Activated naive CD8-positive, alpha-beta T cell treated with anti-CD3 and anti-CD28 coated beads for 36 hours (primary cell): ENCODE results near the gene PCCA. TPM values are rescaled to one million over a fixed set of nuclear protein-coding genes. Genes with fewer than 3 reads are reported as not detected.
"Not testable (repeated sequence)": the region's sequence is repeated elsewhere in the genome, so short reads cannot be mapped to it uniquely, and the experiment has no call there.

Experiments
- DNase-seq: peaks from one replicate; pipeline ENCODE4 v3.0.0; 2021
- H3K27ac Mint-ChIP-seq: one replicate; pipeline ENCODE4 v1.8.0; 2022; ENCODE audit warnings: mild to moderate bottlenecking, moderate library complexity, mixed read lengths
- H3K27me3 Mint-ChIP-seq: one replicate; pipeline ENCODE4 v1.8.0; 2022; ENCODE audit warnings: mild to moderate bottlenecking, mixed read lengths
- H3K36me3 Mint-ChIP-seq: one replicate; pipeline ENCODE4 v1.8.0; 2021; ENCODE audit warnings: mild to moderate bottlenecking, mixed read lengths
- H3K4me1 Mint-ChIP-seq: one replicate; pipeline ENCODE4 v1.8.0; 2021; ENCODE audit warnings: mixed read lengths
- H3K4me3 Mint-ChIP-seq: one replicate; pipeline ENCODE4 v1.8.0; 2022; ENCODE audit warnings: mild to moderate bottlenecking, moderate library complexity, mixed read lengths
- H3K9me3 Mint-ChIP-seq: one replicate; pipeline ENCODE4 v1.8.0; 2022; ENCODE audit warnings: mixed read lengths
- total RNA-seq, 2 experiments: library from RNA; stranded (reverse); gene quantifications; one replicate each; pipeline ENCODE4 v1.2.3, GENCODE V29; 2021

The PCCA gene
- total RNA-seq, 2 experiments from 2014 or later, result 6.9 to 8.3 TPM

GRCh38 chr13:100088273-100088643 lies 635 bp upstream of the PCCA start:
- peak overlapping the region; percentile 93 for H3K4me3 Mint-ChIP-seq
- DNase-seq, result no peak
- H3K36me3 Mint-ChIP-seq, result peaks cover 8% of the 10 kb centered on the region
- H3K27ac Mint-ChIP-seq, result peak overlapping the region; percentile 62
- no peaks in the 10 kb centered on the region for H3K27me3 Mint-ChIP-seq
- peaks cover 30% of the 10 kb centered on the region for H3K4me1 Mint-ChIP-seq
- H3K9me3 Mint-ChIP-seq, result no peaks in the 10 kb centered on the region

GRCh38 chr13:100089465-100090032 lies 656 bp downstream of the PCCA start:
- H3K27ac Mint-ChIP-seq, result peak overlapping the region; percentile 85
- peak overlapping the region; percentile 93 for H3K4me3 Mint-ChIP-seq
- H3K36me3 Mint-ChIP-seq, result peaks cover 9% of the 10 kb centered on the region
- no peaks in the 10 kb centered on the region for H3K9me3 Mint-ChIP-seq
- DNase-seq, result no peak
- peaks cover 26% of the 10 kb centered on the region for H3K4me1 Mint-ChIP-seq
- no peaks in the 10 kb centered on the region for H3K27me3 Mint-ChIP-seq

- H3K4me1 Mint-ChIP-seq, result peaks cover 31% of the 10 kb centered on the region
- H3K9me3 Mint-ChIP-seq, result no peaks in the 10 kb centered on the region
- no peak overlapping the region for H3K4me3 Mint-ChIP-seq
Measured at GRCh38 chr13:100090861-100091260, 2.0 kb downstream of the PCCA start.

GRCh38 chr13:100091391-100091790 lies 2.5 kb downstream of the PCCA start:
- Mint-ChIP-seq H3K27me3 (no peaks in the 10 kb centered on the region), H3K4me3 (no peak overlapping the region), H3K36me3 (peaks cover 15% of the 10 kb centered on the region), H3K9me3 (no peaks in the 10 kb centered on the region), H3K4me1 (peaks cover 34% of the 10 kb centered on the region), H3K27ac (no peak overlapping the region)
- DNase-seq, result no peak

More at GRCh38 chr13:100090861-100091260, 2.0 kb downstream of the PCCA start:
- no peak for DNase-seq
- no peaks in the 10 kb centered on the region for H3K27me3 Mint-ChIP-seq
- H3K27ac Mint-ChIP-seq, result no peak overlapping the region
- H3K36me3 Mint-ChIP-seq, result peaks cover 15% of the 10 kb centered on the region

- not testable (repeated sequence) for H3K27ac Mint-ChIP-seq, H3K4me3 Mint-ChIP-seq, H3K9me3 Mint-ChIP-seq, H3K27me3 Mint-ChIP-seq, DNase-seq
- Mint-ChIP-seq H3K36me3 (peaks cover 12% of the 10 kb centered on the region), H3K4me1 (peaks cover 34% of the 10 kb centered on the region)
Measured at GRCh38 chr13:100092273-100092672, 3.4 kb downstream of the PCCA start.

- H3K27me3 Mint-ChIP-seq, result no peaks in the 10 kb centered on the region
- peaks cover 12% of the 10 kb centered on the region for H3K36me3 Mint-ChIP-seq
- peaks cover 23% of the 10 kb centered on the region for H3K4me1 Mint-ChIP-seq
- H3K4me3 Mint-ChIP-seq, result no peak overlapping the region
- no peaks in the 10 kb centered on the region for H3K9me3 Mint-ChIP-seq
- H3K27ac Mint-ChIP-seq, result no peak overlapping the region
- no peak for DNase-seq
Measured at GRCh38 chr13:100095498-100095897, 6.6 kb downstream of the PCCA start.

GRCh38 chr13:100096526-100096925 lies 7.6 kb downstream of the PCCA start:
- Mint-ChIP-seq H3K27me3 (no peaks in the 10 kb centered on the region), H3K4me3 (no peak overlapping the region), H3K27ac (no peak overlapping the region), H3K4me1 (peaks cover 15% of the 10 kb centered on the region), H3K36me3 (peaks cover 12% of the 10 kb centered on the region), H3K9me3 (no peaks in the 10 kb centered on the region)
- no peak for DNase-seq

GRCh38 chr13:100097821-100098220 lies 8.9 kb downstream of the PCCA start:
- H3K4me3 Mint-ChIP-seq, result no peak overlapping the region
- no peak overlapping the region for H3K27ac Mint-ChIP-seq
- no peaks in the 10 kb centered on the region for H3K9me3 Mint-ChIP-seq
- H3K36me3 Mint-ChIP-seq, result peaks cover 12% of the 10 kb centered on the region
- H3K4me1 Mint-ChIP-seq, result peaks cover 12% of the 10 kb centered on the region
- no peaks in the 10 kb centered on the region for H3K27me3 Mint-ChIP-seq
- no peak for DNase-seq

- Mint-ChIP-seq H3K4me3 (no peak overlapping the region), H3K36me3 (peaks cover 6% of the 10 kb centered on the region), H3K4me1 (peaks cover 12% of the 10 kb centered on the region), H3K27me3 (no peaks in the 10 kb centered on the region), H3K9me3 (no peaks in the 10 kb centered on the region), H3K27ac (no peak overlapping the region)
- no peak for DNase-seq
Measured at GRCh38 chr13:100098445-100099116, 9.7 kb downstream of the PCCA start.

GRCh38 chr13:100099117-100099445 lies 10.2 kb downstream of the PCCA start:
- not testable (repeated sequence) for H3K27me3 Mint-ChIP-seq, DNase-seq, H3K27ac Mint-ChIP-seq, H3K36me3 Mint-ChIP-seq, H3K9me3 Mint-ChIP-seq, H3K4me3 Mint-ChIP-seq
- peaks cover 12% of the 10 kb centered on the region for H3K4me1 Mint-ChIP-seq

GRCh38 chr13:100100115-100100879 lies 11.4 kb downstream of the PCCA start:
- H3K9me3 Mint-ChIP-seq, result no peaks in the 10 kb centered on the region
- H3K27me3 Mint-ChIP-seq, result no peaks in the 10 kb centered on the region
- H3K4me3 Mint-ChIP-seq, result no peak overlapping the region
- H3K4me1 Mint-ChIP-seq, result peaks cover 11% of the 10 kb centered on the region
- H3K27ac Mint-ChIP-seq, result no peak overlapping the region
- H3K36me3 Mint-ChIP-seq, result peaks cover 7% of the 10 kb centered on the region
- DNase-seq, result no peak

GRCh38 chr13:100102042-100102441 lies 13.1 kb downstream of the PCCA start:
- no peak for DNase-seq
- H3K4me1 Mint-ChIP-seq, result peaks cover 5% of the 10 kb centered on the region
- no peak overlapping the region for H3K27ac Mint-ChIP-seq
- no peaks in the 10 kb centered on the region for H3K27me3 Mint-ChIP-seq
- H3K4me3 Mint-ChIP-seq, result no peak overlapping the region
- no peaks in the 10 kb centered on the region for H3K9me3 Mint-ChIP-seq
- peaks cover 7% of the 10 kb centered on the region for H3K36me3 Mint-ChIP-seq

GRCh38 chr13:100106005-100106404 lies 17.1 kb downstream of the PCCA start:
- Mint-ChIP-seq H3K36me3 (peaks cover 7% of the 10 kb centered on the region), H3K27ac (no peak overlapping the region), H3K4me1 (peaks cover 5% of the 10 kb centered on the region), H3K4me3 (no peak overlapping the region), H3K9me3 (no peaks in the 10 kb centered on the region), H3K27me3 (no peaks in the 10 kb centered on the region)
- DNase-seq, result no peak

- H3K4me1 Mint-ChIP-seq, result peaks cover 5% of the 10 kb centered on the region
- peaks cover 7% of the 10 kb centered on the region for H3K36me3 Mint-ChIP-seq
- H3K27ac Mint-ChIP-seq, result no peak overlapping the region
- DNase-seq, result no peak
- no peaks in the 10 kb centered on the region for H3K27me3 Mint-ChIP-seq
- no peak overlapping the region for H3K4me3 Mint-ChIP-seq
- no peaks in the 10 kb centered on the region for H3K9me3 Mint-ChIP-seq
Measured at GRCh38 chr13:100106705-100107104, 17.8 kb downstream of the PCCA start.

GRCh38 chr13:100108913-100109507 lies 20.1 kb downstream of the PCCA start:
- H3K4me3 Mint-ChIP-seq, result no peak overlapping the region
- peaks cover 6% of the 10 kb centered on the region for H3K36me3 Mint-ChIP-seq
- H3K4me1 Mint-ChIP-seq, result peaks cover 5% of the 10 kb centered on the region
- DNase-seq, result no peak
- no peak overlapping the region for H3K27ac Mint-ChIP-seq
- no peaks in the 10 kb centered on the region for H3K9me3 Mint-ChIP-seq
- no peaks in the 10 kb centered on the region for H3K27me3 Mint-ChIP-seq
